GM12878 (cell line): ENCODE measurements around the gene ZBTB7B. TPM values are rescaled to one million over a fixed set of nuclear protein-coding genes. Genes with fewer than 3 reads are reported as not detected.
A peak's percentile ranks its signal among the peaks of the same experiment; 100 is the strongest.

Source experiments
- CBFB ChIP-seq: IDR thresholded peaks from 2 replicates; pipeline ENCODE4 v1.6.1; 2016; ENCODE audit warnings: antibody characterized with exemption, low read depth
- CEBPZ ChIP-seq: fragments of 150-350 bp; IDR thresholded peaks from 2 replicates; pipeline ENCODE4 v1.6.1; 2016; ENCODE audit warnings: low read depth, low read length
- CHD1 ChIP-seq: IDR thresholded peaks from 2 replicates; pipeline ENCODE4 v1.6.1; 2012; ENCODE audit warnings: low read depth, low read length, improper control_type of control experiment
- CREM ChIP-seq: IDR thresholded peaks from 2 replicates; pipeline ENCODE4 v1.6.1; 2014; ENCODE audit warnings: antibody characterized with exemption, low read depth
- ELK1 ChIP-seq: IDR thresholded peaks from 2 replicates; pipeline ENCODE4 v1.6.1; 2012; ENCODE audit warnings: low read depth, low read length, improper control_type of control experiment
- GATAD2B ChIP-seq: fragments of 450-650 bp; conservative IDR thresholded peaks from 2 replicates; pipeline ENCODE4 v1.6.1; 2017; ENCODE audit warnings: low read depth, mild to moderate bottlenecking, moderate library complexity
- HDAC2 ChIP-seq: fragments of 200-600 bp; sonication (generic); IDR thresholded peaks from 2 replicates; pipeline ENCODE4 v1.6.1; 2017
- IRF3 ChIP-seq: fragments of 450-650 bp; IDR thresholded peaks from 2 replicates; pipeline ENCODE4 v1.6.1; 2014; ENCODE audit warnings: mild to moderate bottlenecking
- KAT2A ChIP-seq: conservative IDR thresholded peaks from 2 replicates; pipeline ENCODE4 v1.6.1; 2011; ENCODE audit warnings: low read depth, low read length; ENCODE audit not compliant: control insufficient read depth
- LARP7 ChIP-seq: fragments of 450-650 bp; IDR thresholded peaks from 2 replicates; pipeline ENCODE4 v1.6.1; 2017; ENCODE audit warnings: mild to moderate bottlenecking
- MAX ChIP-seq: IDR thresholded peaks from 2 replicates; pipeline ENCODE4 v1.6.1; 2012; ENCODE audit warnings: low read depth, low read length, improper control_type of control experiment
- MEF2A ChIP-seq: IDR thresholded peaks from 2 replicates; pipeline ENCODE4 v1.6.1; 2011; ENCODE audit warnings: low read depth, mild to moderate bottlenecking, low read length, moderate library complexity; ENCODE audit not compliant: insufficient read depth
- MTA3 ChIP-seq: IDR thresholded peaks from 2 replicates; pipeline ENCODE4 v1.6.1; 2012; ENCODE audit warnings: low read length, inconsistent platforms, borderline replicate concordance
- NFYA ChIP-seq: IDR thresholded peaks from 2 replicates; pipeline ENCODE4 v1.6.1; 2011; ENCODE audit warnings: low read depth, mild to moderate bottlenecking, low read length, improper control_type of control experiment, borderline replicate concordance
- NFYB ChIP-seq: IDR thresholded peaks from 2 replicates; pipeline ENCODE4 v1.6.1; 2011; ENCODE audit warnings: low read depth, mild to moderate bottlenecking, low read length, improper control_type of control experiment, moderate library complexity; ENCODE audit not compliant: insufficient read depth
- NR2C2 ChIP-seq: IDR thresholded peaks from 2 replicates; pipeline ENCODE4 v1.6.1; 2011; ENCODE audit warnings: borderline replicate concordance, low read depth; ENCODE audit not compliant: control insufficient read depth, insufficient read length
- PAX5 ChIP-seq: IDR thresholded peaks from 2 replicates; pipeline ENCODE4 v1.6.1; 2011; ENCODE audit warnings: low read depth, low read length, borderline replicate concordance
- RBBP5 ChIP-seq: fragments of 200-600 bp; sonication (generic); conservative IDR thresholded peaks from 2 replicates; pipeline ENCODE4 v1.6.1; 2016
- RELA ChIP-seq: fragments of 450-650 bp; IDR thresholded peaks from 2 replicates; pipeline ENCODE4 v1.8.0; 2014; ENCODE audit warnings: borderline replicate concordance; ENCODE audit not compliant: partially characterized antibody
- SUPT20H ChIP-seq: IDR thresholded peaks from 2 replicates; pipeline ENCODE4 v1.6.1; 2011; ENCODE audit warnings: low read depth, mild to moderate bottlenecking, low read length, moderate library complexity, borderline replicate concordance; ENCODE audit not compliant: control insufficient read depth
- TCF7 ChIP-seq: IDR thresholded peaks from 2 replicates; pipeline ENCODE4 v1.6.1; 2014; ENCODE audit warnings: antibody characterized with exemption, borderline replicate concordance
- ZBED1 ChIP-seq: IDR thresholded peaks from 2 replicates; pipeline ENCODE4 v1.6.1; 2016; ENCODE audit warnings: borderline replicate concordance
- ZNF622 ChIP-seq: fragments of 450-650 bp; IDR thresholded peaks from 2 replicates; pipeline ENCODE4 v1.6.1; 2017; ENCODE audit warnings: mild to moderate bottlenecking, inconsistent platforms
- polyA plus RNA-seq, 11 experiments: library from polyadenylated mRNA; depleted of rRNA in 4 of 11; unstranded in 6 of 11; stranded (reverse) in 5 of 11; fragments of >200 nt; fragmentation: Nextera tagmentation in 4 of 11; fragmentation: Illumina TruSeq in 1 of 11; extraction: Ambion mirVana in 4 of 11; extraction: Trizol in 1 of 11; gene quantifications; 1 replicate in 1 of 11; 2 replicates in 10 of 11; pipeline versions ENCODE4 v1.2.1 to v1.2.3, GENCODE V29; 2011 to 2016; ENCODE audit warnings: inconsistent platforms in 2 of 11, missing spikeins in 2 of 11, low read depth in 1 of 11
- total RNA-seq, 4 experiments: library from RNA; depleted of rRNA in 3 of 4; stranded (reverse); fragments of >200 nt in 3 of 4; fragmentation: Illumina TruSeq in 1 of 4; extraction: Trizol in 1 of 4; gene quantifications; 2 replicates each; pipeline versions ENCODE4 v1.2.1 to v1.2.3, GENCODE V29; 2013 to 2021

Gene ZBTB7B
- total and polyA plus RNA-seq, 10 of the 15 experiments (the other 5 are each of a cell fraction or from before 2014, with no cell fraction given) = 0.11 to 44.9 (median 11.3) TPM

- TF ChIP-seq CEBPZ (no peak), ELK1 (no peak), MTA3 (no peak), PAX5 (peak; percentile 46; the same call in 1 of the 2 replicates), RBBP5 (no peak), NFYB (no peak), CREM (peak; percentile 39; the same call in 1 of the 2 replicates), MEF2A (0 out of 2 replicates have a peak, but pooled peaks have one; percentile 46), HDAC2 (no peak), GATAD2B (peak; percentile 93), KAT2A (no peak), TCF7 (no peak), NFYA (no peak), MAX (no peak), LARP7 (peak; percentile 74), CBFB (no peak), CHD1 (no peak), ZBED1 (no peak), ZNF622 (no peak), SUPT20H (no peak), RELA (peak; percentile 83), IRF3 (no peak), NR2C2 (no peak)
Measured at GRCh38 chr1:155017041-155017945, 14.7 kb downstream of the ZBTB7B start (continued).
